ENCODE measurements around the gene CNTN5.

The CNTN5 gene

GRCh38 chr11:99020352-99021225 lies at the start of gene CNTN5:
CNTN5 (plus strand) TSS chr11:99020949.
- TF ChIP-seq, protein P1, sequence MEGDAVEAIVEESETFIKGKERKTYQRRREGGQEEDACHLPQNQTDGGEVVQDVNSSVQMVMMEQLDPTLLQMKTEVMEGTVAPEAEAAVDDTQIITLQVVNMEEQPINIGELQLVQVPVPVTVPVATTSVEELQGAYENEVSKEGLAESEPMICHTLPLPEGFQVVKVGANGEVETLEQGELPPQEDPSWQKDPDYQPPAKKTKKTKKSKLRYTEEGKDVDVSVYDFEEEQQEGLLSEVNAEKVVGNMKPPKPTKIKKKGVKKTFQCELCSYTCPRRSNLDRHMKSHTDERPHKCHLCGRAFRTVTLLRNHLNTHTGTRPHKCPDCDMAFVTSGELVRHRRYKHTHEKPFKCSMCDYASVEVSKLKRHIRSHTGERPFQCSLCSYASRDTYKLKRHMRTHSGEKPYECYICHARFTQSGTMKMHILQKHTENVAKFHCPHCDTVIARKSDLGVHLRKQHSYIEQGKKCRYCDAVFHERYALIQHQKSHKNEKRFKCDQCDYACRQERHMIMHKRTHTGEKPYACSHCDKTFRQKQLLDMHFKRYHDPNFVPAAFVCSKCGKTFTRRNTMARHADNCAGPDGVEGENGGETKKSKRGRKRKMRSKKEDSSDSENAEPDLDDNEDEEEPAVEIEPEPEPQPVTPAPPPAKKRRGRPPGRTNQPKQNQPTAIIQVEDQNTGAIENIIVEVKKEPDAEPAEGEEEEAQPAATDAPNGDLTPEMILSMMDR (IDR thresholded peaks at IDR 0.05; ENCODE audit: borderline replicate concordance, control extremely low read depth, extremely low read depth, insufficient read depth, missing control alignments) = no peak
- peak; percentile 20 for DNase-seq (ENCODE audit: low spot score)
- in situ Hi-C loops (cut with MboI; ENCODE audit: low sequenced_read_pairs, unreplicated experiment) = no loop called here

DNA sequence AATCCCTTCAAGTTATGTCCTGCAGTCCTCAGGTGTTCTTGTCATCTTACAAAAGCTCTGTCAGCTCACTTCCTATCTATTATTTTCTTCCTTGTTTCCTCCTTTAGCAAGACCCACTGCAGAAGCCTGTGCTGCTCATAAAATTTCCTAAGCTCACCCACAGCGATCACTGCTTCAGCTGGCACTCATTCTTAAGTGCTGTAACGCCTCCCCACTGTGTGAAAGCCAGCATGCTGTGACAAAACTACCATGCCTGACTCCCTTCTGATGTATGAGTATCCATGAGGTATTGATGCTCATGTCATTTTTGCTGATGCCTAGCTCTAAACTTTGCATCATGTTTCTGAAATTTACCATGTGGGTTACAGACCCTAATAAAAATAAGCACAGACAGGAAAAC lies 41.5 kb upstream of the CNTN5 start:
- TF ChIP-seq, protein P1 (IDR thresholded peaks at IDR 0.05; ENCODE audit: borderline replicate concordance, control extremely low read depth, extremely low read depth, insufficient read depth, missing control alignments) = no peak
- in situ Hi-C loops (cut with MboI; ENCODE audit: low sequenced_read_pairs, unreplicated experiment) = no loop called here
- no peak for DNase-seq (ENCODE audit: low spot score)

GRCh38 chr11:99015634-99016454 lies 4.9 kb upstream of the CNTN5 start:
- in situ Hi-C loops (cut with MboI; ENCODE audit: low sequenced_read_pairs, unreplicated experiment) = no loop called here
- TF ChIP-seq, protein P1 (IDR thresholded peaks at IDR 0.05; ENCODE audit: borderline replicate concordance, control extremely low read depth, extremely low read depth, insufficient read depth, missing control alignments) = peak; percentile 77
- peak; percentile 41 for DNase-seq (ENCODE audit: low spot score)

GRCh38 chr11:99019696-99020095 lies 1.1 kb upstream of the CNTN5 start:
- TF ChIP-seq, protein P1 (IDR thresholded peaks at IDR 0.05; ENCODE audit: borderline replicate concordance, control extremely low read depth, extremely low read depth, insufficient read depth, missing control alignments) = no peak
- DNase-seq (ENCODE audit: low spot score) = no peak
- in situ Hi-C loops (cut with MboI; ENCODE audit: low sequenced_read_pairs, unreplicated experiment) = no loop called here

DNA sequence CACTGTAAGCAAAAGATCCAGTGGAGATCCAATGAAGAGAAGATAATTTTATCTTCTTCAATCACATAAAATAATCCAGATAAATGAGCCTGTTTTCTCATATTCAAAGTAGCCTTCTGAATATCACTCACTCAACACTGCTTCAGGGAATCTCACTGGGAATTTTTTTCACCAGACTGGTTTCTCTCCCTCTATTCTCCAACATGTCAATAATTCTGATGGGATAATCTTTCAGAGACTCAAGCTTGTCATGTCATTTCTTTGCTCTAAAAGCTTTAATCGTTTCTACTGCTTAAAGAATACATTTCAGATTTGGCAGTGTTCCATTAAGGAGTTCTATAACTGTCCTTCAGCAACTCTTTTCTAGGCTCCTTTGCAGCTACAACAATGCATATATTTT lies 16.3 kb downstream of the CNTN5 start:
- in situ Hi-C loops (cut with MboI; ENCODE audit: low sequenced_read_pairs, unreplicated experiment) = no loop called here
- DNase-seq (ENCODE audit: low spot score) = no peak
- TF ChIP-seq, protein P1 (IDR thresholded peaks at IDR 0.05; ENCODE audit: borderline replicate concordance, control extremely low read depth, extremely low read depth, insufficient read depth, missing control alignments) = no peak

DNA sequence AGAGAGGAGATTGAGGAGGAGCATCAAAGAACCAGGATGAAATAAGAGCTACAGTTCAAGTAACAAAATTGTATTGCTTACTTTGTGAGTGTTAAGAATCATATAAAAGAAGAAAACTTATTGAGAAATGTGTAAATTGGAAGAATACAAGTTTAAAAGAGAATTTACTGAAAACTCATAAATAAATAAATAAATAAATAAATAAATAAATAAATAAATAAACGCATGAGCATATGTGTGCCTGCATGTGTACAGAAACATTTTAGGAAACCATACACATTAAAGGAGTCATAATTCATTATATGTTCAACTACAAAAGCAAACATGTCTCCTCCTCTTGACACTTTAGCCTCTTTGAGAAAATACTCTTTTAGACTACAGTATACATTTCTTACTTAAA lies 42.6 kb downstream of the CNTN5 start:
- no peak for DNase-seq (ENCODE audit: low spot score)
- in situ Hi-C loops (cut with MboI; ENCODE audit: low sequenced_read_pairs, unreplicated experiment) = no loop called here
- TF ChIP-seq, protein P1 (IDR thresholded peaks at IDR 0.05; ENCODE audit: borderline replicate concordance, control extremely low read depth, extremely low read depth, insufficient read depth, missing control alignments) = no peak
